ENCODE results near the gene DHRS7C. TPM values are rescaled to one million over a fixed set of nuclear protein-coding genes. Genes with fewer than 3 reads are reported as not detected.

DHRS7C gene
- total RNA-seq, 1 experiment from 2014 or later, result not detected

- TF ChIP-seq CBFB (CRISPR knock-in tag; IDR thresholded peaks at IDR 0.05; ENCODE audit: low read depth) (no peak), ESRRA (CRISPR knock-in tag; IDR thresholded peaks at IDR 0.05; ENCODE audit: borderline replicate concordance) (no peak), RORB (CRISPR knock-in tag; IDR thresholded peaks at IDR 0.05) (no peak), ATF6 (CRISPR knock-in tag; IDR thresholded peaks at IDR 0.05) (no peak), E2F5 (CRISPR knock-in tag; IDR thresholded peaks at IDR 0.05) (no peak), TEAD1 (CRISPR knock-in tag; IDR thresholded peaks at IDR 0.05) (no peak)
- TF ChIP-seq, protein P1, sequence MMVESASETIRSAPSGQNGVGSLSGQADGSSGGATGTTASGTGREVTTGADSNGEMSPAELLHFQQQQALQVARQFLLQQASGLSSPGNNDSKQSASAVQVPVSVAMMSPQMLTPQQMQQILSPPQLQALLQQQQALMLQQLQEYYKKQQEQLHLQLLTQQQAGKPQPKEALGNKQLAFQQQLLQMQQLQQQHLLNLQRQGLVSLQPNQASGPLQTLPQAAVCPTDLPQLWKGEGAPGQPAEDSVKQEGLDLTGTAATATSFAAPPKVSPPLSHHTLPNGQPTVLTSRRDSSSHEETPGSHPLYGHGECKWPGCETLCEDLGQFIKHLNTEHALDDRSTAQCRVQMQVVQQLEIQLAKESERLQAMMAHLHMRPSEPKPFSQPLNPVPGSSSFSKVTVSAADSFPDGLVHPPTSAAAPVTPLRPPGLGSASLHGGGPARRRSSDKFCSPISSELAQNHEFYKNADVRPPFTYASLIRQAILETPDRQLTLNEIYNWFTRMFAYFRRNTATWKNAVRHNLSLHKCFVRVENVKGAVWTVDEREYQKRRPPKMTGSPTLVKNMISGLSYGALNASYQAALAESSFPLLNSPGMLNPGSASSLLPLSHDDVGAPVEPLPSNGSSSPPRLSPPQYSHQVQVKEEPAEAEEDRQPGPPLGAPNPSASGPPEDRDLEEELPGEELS (CRISPR knock-in tag; IDR thresholded peaks at IDR 0.05), result no peak
- TF ChIP-seq, protein P2, sequence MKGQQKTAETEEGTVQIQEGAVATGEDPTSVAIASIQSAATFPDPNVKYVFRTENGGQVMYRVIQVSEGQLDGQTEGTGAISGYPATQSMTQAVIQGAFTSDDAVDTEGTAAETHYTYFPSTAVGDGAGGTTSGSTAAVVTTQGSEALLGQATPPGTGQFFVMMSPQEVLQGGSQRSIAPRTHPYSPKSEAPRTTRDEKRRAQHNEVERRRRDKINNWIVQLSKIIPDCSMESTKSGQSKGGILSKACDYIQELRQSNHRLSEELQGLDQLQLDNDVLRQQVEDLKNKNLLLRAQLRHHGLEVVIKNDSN (CRISPR knock-in tag; IDR thresholded peaks at IDR 0.05), result no peak
Observed at GRCh38 chr17:9763643-9764042, 27.7 kb downstream of the DHRS7C start (continued).

DNA sequence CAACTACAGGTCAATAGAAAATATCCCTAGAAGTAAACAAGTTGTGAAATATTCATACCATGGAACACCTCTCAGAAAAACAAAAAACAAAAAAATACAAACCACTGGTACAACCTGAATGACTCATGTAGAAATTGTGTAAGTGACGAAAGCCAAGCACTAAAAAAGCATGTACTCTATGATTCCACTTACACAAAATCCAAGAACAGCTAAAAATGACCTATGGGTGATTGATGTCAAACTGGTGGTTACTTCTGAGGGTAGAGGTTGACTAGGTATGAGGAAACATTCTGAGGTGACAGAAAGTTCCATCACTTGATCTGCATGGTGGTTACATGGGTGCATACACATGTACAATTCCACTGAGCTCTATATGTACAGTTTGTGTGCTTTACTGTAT is 31.1 kb downstream of the DHRS7C start:
- peaks cover 4% of the 10 kb centered on the region; the same call in 1 of the 2 replicates for H3K27me3 Mint-ChIP-seq (ENCODE audit: low read depth)
- no peaks in the 10 kb centered on the region for H3K36me3 Mint-ChIP-seq
- ATAC-seq (no peak), DNase-seq (ENCODE audit: low spot score) (no peak)
- no peaks in the 10 kb centered on the region for H3K9me3 Mint-ChIP-seq
- no peaks in the 10 kb centered on the region for H3K4me1 Mint-ChIP-seq
- no peak overlapping the region for H3K27ac Mint-ChIP-seq
- CTCF ChIA-PET, result interaction anchor here (1.2 to 1.3 kb wide), 2 partner anchors 8 to 16 kb away, joined by 6 to 10 read pairs; no protein-coding TSS in a partner anchor
- TF ChIP-seq PRDM15 (CRISPR knock-in tag; IDR thresholded peaks at IDR 0.05) (no peak), NFYB (CRISPR knock-in tag; conservative IDR thresholded peaks at IDR 0.05; ENCODE audit: low read depth) (no peak), ERG (CRISPR knock-in tag; IDR thresholded peaks at IDR 0.05) (no peak), SMAD4 (CRISPR knock-in tag; IDR thresholded peaks at IDR 0.05) (no peak), IRF2 (CRISPR knock-in tag; IDR thresholded peaks at IDR 0.05; ENCODE audit: borderline replicate concordance, low read depth) (no peak), NFATC4 (CRISPR knock-in tag; IDR thresholded peaks at IDR 0.05) (no peak), ZNF232 (CRISPR knock-in tag; IDR thresholded peaks at IDR 0.05) (no peak)
- TF ChIP-seq, protein P3, sequence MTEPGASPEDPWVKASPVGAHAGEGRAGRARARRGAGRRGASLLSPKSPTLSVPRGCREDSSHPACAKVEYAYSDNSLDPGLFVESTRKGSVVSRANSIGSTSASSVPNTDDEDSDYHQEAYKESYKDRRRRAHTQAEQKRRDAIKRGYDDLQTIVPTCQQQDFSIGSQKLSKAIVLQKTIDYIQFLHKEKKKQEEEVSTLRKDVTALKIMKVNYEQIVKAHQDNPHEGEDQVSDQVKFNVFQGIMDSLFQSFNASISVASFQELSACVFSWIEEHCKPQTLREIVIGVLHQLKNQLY (CRISPR knock-in tag; IDR thresholded peaks at IDR 0.05), result no peak
- H3K4me3 Mint-ChIP-seq, result no peak overlapping the region
- POLR2A ChIA-PET, result no interaction called here

All from WTC11 (cell line).